Inflammatory macrophage treated with lipopolysaccharide for 4 hours (primary cell): ENCODE measurements around the gene SSH3.

Experiments used
- DNase-seq: peaks from one replicate; pipeline ENCODE4 v3.0.0-alpha.2; 2020

SSH3 gene

GRCh38 chr11:67268081-67268961, 35.0 kb upstream of the SSH3 start:
- peak; percentile 91 for DNase-seq

GRCh38 chr11:67268962-67269268, 34.4 kb upstream of the SSH3 start:
- no peak for DNase-seq

GRCh38 chr11:67269401-67270255, 33.7 kb upstream of the SSH3 start:
- no peak for DNase-seq

GRCh38 chr11:67270256-67271204, 32.8 kb upstream of the SSH3 start:
- peak; percentile 35 for DNase-seq

- DNase-seq, result no peak
Observed at GRCh38 chr11:67271205-67271540, 32.2 kb upstream of the SSH3 start.

- peak; percentile 52 for DNase-seq
Observed at GRCh38 chr11:67271541-67272284, 31.6 kb upstream of the SSH3 start.

GRCh38 chr11:67272327-67273259, 30.7 kb upstream of the SSH3 start:
- DNase-seq, result peak; percentile 45

GRCh38 chr11:67273260-67273990, 29.9 kb upstream of the SSH3 start:
- DNase-seq, result no peak

GRCh38 chr11:67274768-67275605, 28.3 kb upstream of the SSH3 start:
- no peak for DNase-seq

GRCh38 chr11:67275606-67276409, 27.5 kb upstream of the SSH3 start:
- no peak for DNase-seq

- peak; percentile 65 for DNase-seq
Observed at GRCh38 chr11:67276781-67277230, 26.5 kb upstream of the SSH3 start.

GRCh38 chr11:67277231-67277961, 25.9 kb upstream of the SSH3 start:
- DNase-seq, result peak; percentile 96

- DNase-seq, result no peak
Observed at GRCh38 chr11:67278135-67278938, 25.0 kb upstream of the SSH3 start.

GRCh38 chr11:67278939-67279588, 24.3 kb upstream of the SSH3 start:
- DNase-seq, result no peak

GRCh38 chr11:67279589-67280340, 23.6 kb upstream of the SSH3 start:
- DNase-seq, result no peak
